ENCODE data around the gene TTC7B. TPM values are rescaled to one million over a fixed set of nuclear protein-coding genes. Genes with fewer than 3 reads are reported as not detected.

Gene TTC7B
- total and polyA plus RNA-seq, 2 of the 8 experiments (the other 6 are each of a cell fraction or from before 2014, with no cell fraction given): 23.7 to 34.0 TPM

- Histone ChIP-seq H3K14ac (ENCODE audit: insufficient read length) (no peak overlapping the region), H3K27me3 (replicated peaks in 1 of 4; ENCODE audit: control insufficient read depth in 3 of 4, extremely low read depth in 1 of 4, insufficient read depth in 3 of 4, low read length in 3 of 4) (no peaks in the 10 kb centered on the region), H2BK20ac (ENCODE audit: low read length) (peak overlapping the region; percentile 92), H3K18ac (ENCODE audit: extremely low read depth, low read length) (peak overlapping the region; percentile 1; the same call in 1 of the 2 replicates), H3K9ac (replicated peaks in 1 of 4; ENCODE audit: extremely low read depth in 1 of 4, low read depth in 3 of 4, low read length in 3 of 4) (0 out of 7 replicates have a peak overlapping the region, but pooled peaks of 1 of the 4 experiments have one; percentile 17), H3K56ac (replicated peaks; ENCODE audit: insufficient read length, low read depth, low read length) (no peak overlapping the region), H3K27ac (ENCODE audit: low read depth, low read length) (peak overlapping the region; percentile 72), H3K4ac (replicated peaks; ENCODE audit: insufficient read length, low read depth, low read length) (no peak overlapping the region), H3K23ac (ENCODE audit: insufficient read length) (no peak overlapping the region), H2BK15ac (ENCODE audit: low read length) (no peak overlapping the region), H4K8ac (ENCODE audit: extremely low read depth, insufficient read depth, low read length) (no peak overlapping the region), H4K91ac (replicated peaks; ENCODE audit: insufficient read length, low read length) (peak overlapping the region; percentile 45), H3K4me1 (replicated peaks in 1 of 4; ENCODE audit: control insufficient read depth in 3 of 4, insufficient read depth in 4 of 4, low read length in 3 of 4) (peaks cover 13 to 32% (median 22%) of the 10 kb centered on the region in 4 experiments), H3K4me3 (ENCODE audit: extremely low read depth in 1 of 4, insufficient read depth in 2 of 4, low read depth in 3 of 4, low read length in 4 of 4) (peak overlapping the region in 1 of 4 experiments; percentile 37; a peak in 1 of 8 replicates), H3K79me2 (ENCODE audit: control insufficient read depth in 1 of 2, insufficient read depth in 2 of 2, low read length in 2 of 2) (no peaks in the 10 kb centered on the region), H4K20me1 (replicated peaks in 1 of 2; ENCODE audit: control insufficient read depth in 1 of 2, insufficient read depth in 2 of 2, low read length in 2 of 2) (no peaks in the 10 kb centered on the region), H3K79me1 (ENCODE audit: low read depth, low read length) (no peaks in the 10 kb centered on the region), H2BK12ac (ENCODE audit: low read depth, low read length) (no peak overlapping the region; the same call in 1 of the 2 replicates), H3K9me3 (ENCODE audit: insufficient read depth in 2 of 2, low read depth in 1 of 2, low read length in 1 of 2) (no peaks in the 10 kb centered on the region), H2AK5ac (ENCODE audit: low read depth, low read length) (no peak overlapping the region), H3K36me3 (ENCODE audit: control insufficient read depth in 2 of 4, insufficient read depth in 4 of 4, low read length in 3 of 4) (no peaks in the 10 kb centered on the region), H2BK120ac (replicated peaks; ENCODE audit: low read depth, low read length) (peak overlapping the region; percentile 52), H4K5ac (ENCODE audit: insufficient read length, low read depth, low read length) (peak overlapping the region; percentile 49), H3K23me2 (ENCODE audit: low read depth, low read length) (peaks cover 4% of the 10 kb centered on the region; the same call in 1 of the 2 replicates), H2AFZ (ENCODE audit: low read length) (no peak overlapping the region), H2BK5ac (ENCODE audit: low read depth, low read length) (peak overlapping the region; percentile 89; the same call in 1 of the 2 replicates), H3K4me2 (ENCODE audit: insufficient read depth in 1 of 2, low read depth in 2 of 2, low read length in 2 of 2) (peak overlapping the region; percentile 59 to 83)
- FAIRE-seq: peak; percentile 86
- POLR2A ChIA-PET (ENCODE audit: partially characterized antibody): interaction anchor here (1.1 to 2.6 kb wide), 9 partner anchors 14 to 260 kb away, joined by 3 to 8 read pairs (median 4); no protein-coding TSS in a partner anchor
- peak in 1 of 2 experiments; percentile 49 for DNase-seq (ENCODE audit: low read depth in 1 of 2, low spot score in 2 of 2)
- WGBS, 2 experiments (ENCODE audit: extremely low coverage in 1 of 2, insufficient coverage in 1 of 2, insufficient read length in 1 of 2, insufficient replicate concordance in 2 of 2, low coverage in 1 of 2, low lambda C conversion rate in 2 of 2, missing lambda C conversion rate in 1 of 2): 3% methylated on average over 3 of the region's 3 CpGs; no CpG with 5 or more reads in 1 of the 2 experiments
- CTCF ChIA-PET (ENCODE audit: partially characterized antibody): interaction anchor here (0.6 to 2.9 kb wide), 17 partner anchors 13 to 350 kb away, joined by 3 to 21 read pairs (median 5); no protein-coding TSS in a partner anchor
- TF ChIP-seq BRCA1 (IDR thresholded peaks at IDR 0.05; ENCODE audit: low read depth, low read length) (no peak), GTF2F1 (IDR thresholded peaks at IDR 0.05; ENCODE audit: borderline replicate concordance, low read depth, low read length) (no peak), TBP (IDR thresholded peaks at IDR 0.05; ENCODE audit: low read depth, low read length) (no peak), SAP30 (IDR thresholded peaks at IDR 0.05; ENCODE audit: insufficient read depth, insufficient replicate concordance, low read length) (no peak), HDAC2 (IDR thresholded peaks at IDR 0.05; ENCODE audit: borderline replicate concordance in 1 of 2, low read depth in 2 of 2, low read length in 2 of 2) (no peak; a peak in 1 of 4 replicates), MAX (IDR thresholded peaks at IDR 0.05) (no peak)
Observed at GRCh38 chr14:90642244-90642717, 173.9 kb downstream of the TTC7B start.
